GM18507 (cell line): ENCODE data around the gene CHST15.
A peak's percentile ranks its signal among the peaks of the same experiment; 100 is the strongest.

Experiments
- DNase-seq: peaks from one replicate; pipeline ENCODE4 v3.0.0; 2011; ENCODE audit warnings: low read depth; ENCODE audit not compliant: insufficient read length; ENCODE audit errors: extremely low spot score
- FAIRE-seq: peaks from 2 replicates; lab custom pipeline; 2011; peaks lifted over from hg19 to GRCh38; lab: Jason Lieb, UNC

The CHST15 gene

DNA sequence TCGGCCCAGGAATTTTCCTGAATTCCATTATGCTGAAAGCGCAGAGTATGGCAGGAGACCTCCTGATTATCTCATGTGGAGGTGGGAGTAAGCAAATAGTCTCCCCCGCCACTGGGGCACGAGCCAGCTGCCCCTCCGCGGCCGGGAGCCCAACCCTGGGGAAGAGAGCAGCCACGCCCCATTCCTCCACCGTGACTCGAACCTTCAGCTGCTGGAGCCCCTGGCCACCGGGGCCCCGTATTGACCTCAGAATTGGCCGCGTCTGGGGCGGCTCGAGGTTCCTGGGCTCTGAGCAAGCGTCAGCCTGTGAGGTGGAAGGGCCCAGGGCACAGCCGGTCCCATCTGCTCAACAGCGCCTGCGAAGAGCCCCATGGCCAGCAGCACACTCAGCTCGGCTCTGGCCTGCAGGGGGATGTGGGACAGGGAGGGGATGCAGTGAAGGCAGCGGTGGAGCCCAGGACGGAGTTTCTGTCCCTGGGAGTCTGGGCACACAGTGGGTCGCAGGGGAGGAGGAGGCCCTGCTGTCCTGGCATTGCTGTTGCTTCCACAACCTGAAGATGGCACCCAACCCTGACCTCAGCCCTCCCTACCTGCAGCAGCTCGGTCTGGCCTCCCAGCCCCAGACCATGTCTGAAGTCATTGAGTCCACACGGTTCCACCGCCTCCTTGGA lies 97.8 kb downstream of the CHST15 start:
- DNase-seq (peak; percentile 26), FAIRE-seq (peak; percentile 60)

- FAIRE-seq (no peak), DNase-seq (no peak)
These were observed 98.3 kb downstream of the CHST15 start for GRCh38 chr10:123995082-123995460.

DNA sequence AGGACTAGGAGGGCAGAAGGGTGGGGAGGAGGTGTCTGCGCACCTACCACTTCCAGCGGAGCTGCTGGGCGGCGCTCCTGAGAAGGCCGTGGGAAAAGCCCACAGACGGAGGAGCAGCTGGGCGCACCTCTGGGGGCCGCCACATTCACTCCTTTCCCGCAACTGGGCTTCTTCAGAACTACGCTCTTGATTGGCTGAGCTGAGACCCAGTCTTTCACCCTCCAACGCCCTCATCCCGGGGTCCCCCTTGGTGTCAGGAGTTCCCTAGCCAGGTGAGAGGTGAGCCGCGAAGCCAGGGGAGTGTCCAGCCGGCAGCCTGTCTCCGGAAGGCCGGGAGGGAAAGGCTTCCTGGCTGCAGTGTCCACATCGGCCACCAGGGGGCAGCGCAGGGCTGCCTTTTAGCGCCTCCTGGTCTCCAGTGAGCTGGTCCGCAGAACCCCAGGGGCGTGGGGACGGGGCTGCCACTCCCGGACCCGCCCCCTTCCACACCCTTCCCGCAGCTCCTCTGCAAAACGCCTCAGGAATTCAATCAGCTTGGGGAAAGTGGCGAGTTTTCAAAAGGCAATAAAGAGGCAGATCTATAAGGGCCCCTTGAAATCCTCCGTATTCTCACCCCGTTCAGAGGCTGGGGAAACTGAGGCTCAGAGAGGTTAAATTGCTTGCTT lies 98.8 kb downstream of the CHST15 start:
- peak; percentile 92 for FAIRE-seq

GRCh38 chr10:123993534-123994416 lies 99.6 kb downstream of the CHST15 start:
- FAIRE-seq (no peak), DNase-seq (no peak)

More for the DNA sequence above, 98.8 kb downstream of the CHST15 start:
- peak; percentile 79 for DNase-seq

- FAIRE-seq = no peak
- no peak for DNase-seq
These were observed 101.5 kb downstream of the CHST15 start for GRCh38 chr10:123991611-123992570.

- FAIRE-seq = no peak
- DNase-seq = no peak
These were observed 102.5 kb downstream of the CHST15 start for GRCh38 chr10:123990889-123991288.

- DNase-seq (no peak), FAIRE-seq (no peak)
These were observed 104.7 kb downstream of the CHST15 start for GRCh38 chr10:123988694-123989093.

- DNase-seq (no peak), FAIRE-seq (no peak)
These were observed 106.7 kb downstream of the CHST15 start for GRCh38 chr10:123986736-123987135.

DNA sequence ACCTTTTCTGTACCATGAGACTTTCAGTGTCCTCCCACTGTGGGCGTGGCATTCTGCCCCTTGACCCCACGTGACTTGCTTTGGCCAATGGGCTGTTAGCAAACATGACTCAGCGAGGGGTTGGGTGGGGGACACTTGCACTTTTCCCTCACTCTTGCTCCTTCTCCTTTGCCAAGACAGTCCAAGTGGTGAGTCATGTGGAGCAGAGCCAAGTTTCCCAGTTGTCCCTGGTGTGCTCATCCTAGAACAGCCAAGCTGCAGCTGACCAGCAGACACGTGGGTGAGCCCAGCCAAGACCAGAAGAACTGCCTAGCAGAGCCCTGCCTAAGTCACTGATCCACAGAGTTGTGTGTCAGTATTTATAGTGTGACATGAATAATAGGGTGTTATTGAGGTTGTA lies 119.0 kb downstream of the CHST15 start:
- FAIRE-seq (no peak), DNase-seq (no peak)

DNA sequence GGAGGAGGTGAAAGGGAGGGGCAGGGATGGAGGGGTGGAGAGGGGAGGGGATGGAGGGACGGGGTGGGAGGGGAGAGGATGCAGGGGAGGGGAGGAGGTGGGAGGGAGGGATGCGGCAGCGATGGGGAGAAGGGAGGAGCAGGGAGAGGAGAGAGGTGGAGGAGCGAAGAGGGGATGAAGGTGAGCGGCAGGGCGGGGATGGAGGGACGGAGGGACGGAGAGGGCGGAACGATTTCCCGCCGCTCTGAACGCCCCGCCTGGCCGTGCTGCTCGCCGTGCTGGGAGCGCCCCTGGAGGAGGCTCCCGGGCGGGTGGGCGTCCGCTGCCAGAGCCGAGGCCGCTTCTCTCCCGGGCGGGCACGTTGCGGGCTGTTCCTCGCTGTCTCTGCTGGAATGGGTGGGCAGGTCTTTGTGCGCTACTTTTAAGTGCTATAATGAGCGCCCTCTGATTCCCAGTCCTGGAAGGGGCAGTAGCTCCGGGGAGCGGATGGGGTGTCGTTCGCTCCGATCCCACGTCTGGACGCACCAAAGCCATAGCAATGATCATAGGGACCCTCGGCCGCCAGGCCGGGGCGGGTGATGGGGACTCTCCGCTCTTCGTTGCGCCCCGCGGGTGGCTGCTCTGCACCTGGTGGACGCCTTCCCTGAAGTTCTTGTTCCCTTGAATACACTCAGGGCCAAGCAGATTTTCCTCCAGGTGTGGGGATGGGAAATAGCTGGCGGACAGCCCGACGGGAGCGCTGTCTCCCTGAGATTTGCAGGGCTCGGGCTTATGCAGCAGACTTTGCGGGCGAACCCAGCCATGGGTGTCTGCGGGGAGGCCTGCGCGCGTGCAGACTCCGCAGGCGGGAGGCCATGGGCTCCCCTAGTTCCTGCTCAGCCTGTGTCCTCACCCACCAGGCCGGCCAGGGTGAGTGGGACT lies 120.7 kb downstream of the CHST15 start:
- DNase-seq = no peak

DNA sequence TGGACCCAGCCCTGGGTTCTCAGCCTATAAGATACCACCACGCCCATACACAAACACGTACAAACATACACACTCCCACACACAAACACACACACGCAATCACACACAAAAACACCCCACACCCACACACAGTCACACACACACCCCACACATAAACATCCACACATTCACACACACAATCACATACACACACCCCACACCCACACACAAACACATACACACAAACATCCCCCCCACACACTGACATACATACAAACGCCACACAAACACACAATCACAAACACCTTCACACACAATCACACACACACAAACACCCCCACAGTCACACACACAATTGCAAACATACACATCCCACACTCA lies 122.5 kb downstream of the CHST15 start:
- no peak for FAIRE-seq

More for the DNA sequence above, 120.7 kb downstream of the CHST15 start:
- FAIRE-seq = no peak

GRCh38 chr10:123970207-123970926 lies 123.0 kb downstream of the CHST15 start:
- no peak for FAIRE-seq

More for the DNA sequence above, 122.5 kb downstream of the CHST15 start:
- DNase-seq = no peak

GRCh38 chr10:123967626-123968243 lies 125.7 kb downstream of the CHST15 start:
- DNase-seq (peak; percentile 69), FAIRE-seq (peak; percentile 79)

More at GRCh38 chr10:123970207-123970926, 123.0 kb downstream of the CHST15 start:
- DNase-seq = no peak

GRCh38 chr10:123966896-123967231 lies 126.5 kb downstream of the CHST15 start:
- FAIRE-seq (no peak), DNase-seq (no peak)

DNA sequence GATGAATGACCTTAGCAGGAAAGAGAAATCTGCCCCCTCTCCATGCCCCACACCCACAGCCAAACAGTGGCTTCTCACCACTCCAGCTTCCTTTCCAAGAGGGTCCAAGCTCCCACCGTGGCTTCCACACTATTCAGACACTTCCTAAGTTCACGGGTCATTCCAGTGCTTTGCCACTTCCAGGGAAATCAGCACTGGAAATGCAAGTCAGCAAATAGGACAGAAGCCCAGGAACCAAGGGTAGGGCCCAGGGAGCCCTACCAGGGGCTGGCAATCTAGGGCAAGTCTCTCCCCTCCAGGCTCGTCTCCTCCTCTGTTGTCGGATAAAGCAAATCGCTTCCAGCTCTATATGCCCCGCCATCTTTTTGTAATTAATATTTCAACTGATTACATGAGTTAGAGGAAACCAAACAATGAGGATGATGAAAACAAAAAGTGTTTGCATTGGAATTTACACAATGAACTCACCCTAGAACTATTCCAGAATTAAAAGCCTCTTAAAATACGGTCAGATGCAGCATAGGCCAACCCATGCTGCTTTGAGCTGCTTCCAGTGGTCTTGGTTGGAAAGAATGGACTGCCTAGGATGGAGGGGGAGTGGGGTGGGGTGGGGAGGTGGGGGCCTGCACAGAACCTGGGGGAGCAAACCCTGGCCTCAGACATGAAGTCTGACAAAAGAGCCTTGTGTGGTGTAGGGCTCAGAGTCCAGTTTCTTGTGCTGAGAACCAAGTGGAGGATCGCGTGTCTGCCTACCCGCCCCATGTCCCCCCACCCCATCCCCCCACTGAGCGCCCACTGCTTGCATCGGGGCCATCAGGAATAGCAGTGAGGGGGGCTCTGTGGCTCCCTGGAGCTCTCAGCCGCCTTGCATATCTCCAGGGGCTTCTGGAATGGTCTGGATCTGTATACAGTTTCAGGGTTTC lies 127.2 kb downstream of the CHST15 start:
- no peak for FAIRE-seq

GRCh38 chr10:123964953-123965352 lies 128.4 kb downstream of the CHST15 start:
- FAIRE-seq (no peak), DNase-seq (no peak)

More for the DNA sequence above, 127.2 kb downstream of the CHST15 start:
- no peak for DNase-seq
